Lower leg skin (tissue), 4 donors: ENCODE results near the gene MS4A10. TPM values are rescaled to one million over a fixed set of nuclear protein-coding genes. Genes with fewer than 3 reads are reported as not detected.
"Not testable (repeated sequence)": the region's sequence is repeated elsewhere in the genome, so short reads cannot be mapped to it uniquely, and the experiment has no call there.

Experiments used
- DNase-seq, 2 donors: peaks; one replicate each; pipeline ENCODE4 v3.0.0-alpha.2; 2019; ENCODE audit warnings: low spot score in 2 of 2
- H3K4me3 ChIP-seq: fragments of 200-600 bp; sonication (generic); 2 replicates; pipeline ENCODE4 v1.5.1; 2017; ENCODE audit warnings: mild to moderate bottlenecking, low read depth; ENCODE audit not compliant: poor library complexity, severe bottlenecking
- POLR2A ChIP-seq, 2 donors: fragments of 450-650 bp; IDR thresholded peaks; one replicate each; pipeline ENCODE4 v1.6.1; 2016 to 2017; ENCODE audit warnings: antibody characterized with exemption in 2 of 2, mild to moderate bottlenecking in 1 of 2, moderate library complexity in 1 of 2
- WGBS, 2 donors: methylation state at CpG; one replicate each; pipeline ENCODE4 v1.1.5; 2018; 5-methylcytosine and 5-hydroxymethylcytosine counted together
- intact Hi-C: fragments of 100-400 bp; cut with DNase I; formaldehyde crosslinking; loops from one replicate; pipeline ENCODE4 v1.15.0; 2023; ENCODE audit warnings: low total_unique reads
- total RNA-seq, 4 donors: library from RNA; depleted of rRNA; stranded (reverse); fragments of >200 nt; gene quantifications; one replicate each; pipeline ENCODE4 v1.1.0, GENCODE V29; 2016
- TF ChIP-seq, protein P1 (sequence below), 3 donors: fragments of 450-650 bp; IDR thresholded peaks; one replicate each; pipeline ENCODE4 v1.5.1; 2016; ENCODE audit warnings: antibody characterized with exemption in 3 of 3, mild to moderate bottlenecking in 3 of 3, moderate library complexity in 2 of 3

The MS4A10 gene
- total RNA-seq, 4 donors from 2014 or later = not detected

DNA sequence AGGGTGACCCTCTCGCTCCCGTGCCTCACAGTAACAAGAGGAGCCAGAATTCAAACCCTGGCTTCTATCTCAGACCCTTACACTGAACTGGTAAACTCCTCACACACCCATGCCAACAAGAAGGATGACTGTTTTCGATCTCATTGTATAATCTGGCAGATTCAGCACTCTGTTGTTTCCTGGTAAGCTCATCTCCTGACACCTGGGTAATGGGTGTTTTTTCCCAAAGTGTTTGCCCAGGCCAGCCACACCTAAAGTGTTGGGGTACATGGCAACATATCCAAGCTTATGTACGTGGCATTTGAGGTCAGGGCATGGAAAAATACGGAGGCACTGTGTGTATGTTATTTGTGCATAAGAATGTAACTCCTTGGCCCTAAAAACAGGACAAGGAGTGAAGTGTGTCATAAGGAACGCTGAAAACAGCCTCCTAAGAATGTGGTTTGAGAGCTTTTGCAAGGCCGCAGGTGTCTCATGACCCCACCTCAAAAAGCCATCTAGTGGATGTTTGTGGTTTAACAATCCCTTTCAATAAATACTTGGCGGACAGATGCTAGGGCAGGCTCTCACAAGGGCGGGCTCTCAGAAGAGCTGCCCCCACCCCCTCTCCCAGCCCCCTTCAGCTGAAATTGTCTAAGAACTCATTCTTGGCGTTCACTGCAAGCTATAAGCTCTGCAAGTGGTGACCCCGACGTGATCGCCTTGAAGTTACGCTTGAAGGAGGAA lies 28.7 kb upstream of the MS4A10 start, which contains the start of gene MS4A15:
MS4A15 (plus strand) TSS at position 561 of the 726 bp plus-strand sequence. CDS start 6,867 bp downstream, outside the sequence.
- no peak within 1 kb of the TSS for H3K4me3 ChIP-seq
- no peak for TF ChIP-seq POLR2A (IDR thresholded peaks at IDR 0.05)
- TF ChIP-seq, protein P1, sequence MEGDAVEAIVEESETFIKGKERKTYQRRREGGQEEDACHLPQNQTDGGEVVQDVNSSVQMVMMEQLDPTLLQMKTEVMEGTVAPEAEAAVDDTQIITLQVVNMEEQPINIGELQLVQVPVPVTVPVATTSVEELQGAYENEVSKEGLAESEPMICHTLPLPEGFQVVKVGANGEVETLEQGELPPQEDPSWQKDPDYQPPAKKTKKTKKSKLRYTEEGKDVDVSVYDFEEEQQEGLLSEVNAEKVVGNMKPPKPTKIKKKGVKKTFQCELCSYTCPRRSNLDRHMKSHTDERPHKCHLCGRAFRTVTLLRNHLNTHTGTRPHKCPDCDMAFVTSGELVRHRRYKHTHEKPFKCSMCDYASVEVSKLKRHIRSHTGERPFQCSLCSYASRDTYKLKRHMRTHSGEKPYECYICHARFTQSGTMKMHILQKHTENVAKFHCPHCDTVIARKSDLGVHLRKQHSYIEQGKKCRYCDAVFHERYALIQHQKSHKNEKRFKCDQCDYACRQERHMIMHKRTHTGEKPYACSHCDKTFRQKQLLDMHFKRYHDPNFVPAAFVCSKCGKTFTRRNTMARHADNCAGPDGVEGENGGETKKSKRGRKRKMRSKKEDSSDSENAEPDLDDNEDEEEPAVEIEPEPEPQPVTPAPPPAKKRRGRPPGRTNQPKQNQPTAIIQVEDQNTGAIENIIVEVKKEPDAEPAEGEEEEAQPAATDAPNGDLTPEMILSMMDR (IDR thresholded peaks at IDR 0.05) = no peak
- intact Hi-C loops = no loop called here
- DNase-seq = peak in 1 of 2 donors; percentile 53
- WGBS, 2 donors = 63 to 64% methylated on average over 14 of the region's 14 CpGs

- 88 to 90% methylated on average over 19 of the region's 19 CpGs for WGBS, 2 donors
- TF ChIP-seq, protein P1 (IDR thresholded peaks at IDR 0.05) = no peak
- no peak for TF ChIP-seq POLR2A (IDR thresholded peaks at IDR 0.05)
- intact Hi-C loops = no loop called here
- DNase-seq = peak in 1 of 2 donors; percentile 68
- H3K4me3 ChIP-seq = no peak overlapping the region
These were observed 27.8 kb upstream of the MS4A10 start for GRCh38 chr11:60757231-60757800.

DNA sequence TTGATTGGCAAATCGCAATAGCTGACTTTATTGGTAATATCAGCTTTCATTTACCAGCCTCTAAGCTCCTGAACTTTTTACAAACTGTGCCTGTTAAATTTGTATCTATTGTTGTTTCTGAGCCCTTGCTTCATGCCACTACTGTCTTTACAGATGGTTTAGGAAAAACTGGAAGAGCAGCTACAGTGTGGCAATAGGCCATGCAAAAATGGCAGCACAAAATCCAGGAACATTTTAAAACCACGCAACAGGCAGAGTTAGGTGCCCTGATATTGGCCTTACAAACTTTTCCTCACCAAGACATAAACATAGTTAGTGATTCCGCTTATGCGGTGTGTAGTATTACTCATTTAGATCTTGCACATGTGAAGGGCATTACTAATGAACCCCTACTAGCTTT lies 26.5 kb upstream of the MS4A10 start:
- DNase-seq, intact Hi-C loops, H3K4me3 ChIP-seq: not testable (repeated sequence)
- WGBS, 2 donors = 88 to 91% methylated on average over 4 of the region's 4 CpGs

GRCh38 chr11:60759438-60760225 lies 25.5 kb upstream of the MS4A10 start:
- intact Hi-C loops, H3K4me3 ChIP-seq: not testable (repeated sequence)
- peak in 1 of 2 donors; percentile 60 for DNase-seq
- 56 to 67% methylated on average over 22 of the region's 22 CpGs for whole genome bisulfite sequencing, 2 donors

- no peak overlapping the region for H3K4me3 ChIP-seq
- intact Hi-C loops = no loop called here
- 61 to 62% methylated on average over 4 of the region's 4 CpGs for WGBS, 2 donors
- TF ChIP-seq POLR2A (IDR thresholded peaks at IDR 0.05) = no peak
- TF ChIP-seq, protein P1 (IDR thresholded peaks at IDR 0.05) = no peak
- DNase-seq = no peak
These were observed 23.5 kb upstream of the MS4A10 start for GRCh38 chr11:60761436-60762190.

DNA sequence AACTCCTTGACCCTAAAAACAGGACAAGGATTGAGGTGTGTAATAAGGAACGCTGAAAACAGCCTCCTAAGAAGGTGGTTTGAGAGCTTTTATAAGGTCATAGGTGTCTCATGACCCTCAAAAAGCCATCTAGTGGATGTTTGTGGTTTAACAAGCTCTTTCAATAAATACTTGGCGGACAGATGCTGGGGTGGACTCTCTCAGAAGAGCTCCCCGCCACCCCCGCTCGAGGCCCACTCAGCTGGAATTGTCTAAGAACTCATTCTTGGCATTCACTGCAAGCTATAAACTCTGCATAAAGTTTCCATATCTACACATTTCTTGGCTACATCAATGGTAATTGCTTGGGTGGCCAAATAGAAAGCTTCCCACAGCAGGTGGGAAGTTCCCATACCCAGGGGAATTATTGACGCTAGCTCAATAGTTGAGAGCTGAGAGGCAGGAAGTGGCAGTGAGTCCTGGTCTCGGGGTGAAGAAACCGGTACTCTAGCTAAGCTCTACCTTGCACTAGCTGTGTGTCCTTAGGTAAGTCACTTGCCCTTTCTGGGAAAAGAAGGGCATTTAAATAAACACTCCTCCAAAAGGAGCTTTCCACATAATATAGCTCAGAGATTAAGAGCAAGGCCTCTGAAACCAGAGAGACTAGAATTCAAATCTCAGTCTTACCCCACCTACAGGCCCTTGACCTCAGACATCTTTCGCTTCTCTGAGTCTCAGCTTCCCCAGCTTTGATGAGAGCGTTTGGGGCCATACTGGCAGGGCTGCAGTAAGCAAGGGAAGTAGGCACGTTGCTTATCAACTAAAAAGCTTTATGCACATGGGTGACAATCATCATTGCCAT lies 22.1 kb upstream of the MS4A10 start:
- no peak for DNase-seq
- WGBS, 2 donors = 68 to 69% methylated on average over 11 of the region's 11 CpGs
- no peak for TF ChIP-seq POLR2A (IDR thresholded peaks at IDR 0.05)
- TF ChIP-seq, protein P1 (IDR thresholded peaks at IDR 0.05) = no peak
- no peak overlapping the region for H3K4me3 ChIP-seq
- intact Hi-C loops = no loop called here
